Vagina (tissue), 2 donors: Measurements from ENCODE around the gene PCYOX1L.

Experiments
- POLR2AphosphoS5 ChIP-seq, 2 donors: sonication (generic); formaldehyde crosslinking; IDR thresholded peaks; one replicate each; pipeline ENCODE4 v1.9.0; 2017; ENCODE audit warnings: antibody characterized with exemption in 2 of 2, mild to moderate bottlenecking in 2 of 2, low read depth in 1 of 2; ENCODE audit not compliant: insufficient read depth in 1 of 2
- TF ChIP-seq, protein P1 (sequence below), 3 experiments: fragments of 450-650 bp in 2 of 3; fragments of 200-600 bp in 1 of 3; sonication (generic) in 1 of 3; IDR thresholded peaks; one replicate each; pipeline ENCODE4 v1.5.1; 2017 to 2019; ENCODE audit warnings: antibody characterized with exemption in 3 of 3, mild to moderate bottlenecking in 2 of 3, moderate library complexity in 2 of 3

- TF ChIP-seq, protein P1, sequence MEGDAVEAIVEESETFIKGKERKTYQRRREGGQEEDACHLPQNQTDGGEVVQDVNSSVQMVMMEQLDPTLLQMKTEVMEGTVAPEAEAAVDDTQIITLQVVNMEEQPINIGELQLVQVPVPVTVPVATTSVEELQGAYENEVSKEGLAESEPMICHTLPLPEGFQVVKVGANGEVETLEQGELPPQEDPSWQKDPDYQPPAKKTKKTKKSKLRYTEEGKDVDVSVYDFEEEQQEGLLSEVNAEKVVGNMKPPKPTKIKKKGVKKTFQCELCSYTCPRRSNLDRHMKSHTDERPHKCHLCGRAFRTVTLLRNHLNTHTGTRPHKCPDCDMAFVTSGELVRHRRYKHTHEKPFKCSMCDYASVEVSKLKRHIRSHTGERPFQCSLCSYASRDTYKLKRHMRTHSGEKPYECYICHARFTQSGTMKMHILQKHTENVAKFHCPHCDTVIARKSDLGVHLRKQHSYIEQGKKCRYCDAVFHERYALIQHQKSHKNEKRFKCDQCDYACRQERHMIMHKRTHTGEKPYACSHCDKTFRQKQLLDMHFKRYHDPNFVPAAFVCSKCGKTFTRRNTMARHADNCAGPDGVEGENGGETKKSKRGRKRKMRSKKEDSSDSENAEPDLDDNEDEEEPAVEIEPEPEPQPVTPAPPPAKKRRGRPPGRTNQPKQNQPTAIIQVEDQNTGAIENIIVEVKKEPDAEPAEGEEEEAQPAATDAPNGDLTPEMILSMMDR (IDR thresholded peaks at IDR 0.05) = no peak
- TF ChIP-seq POLR2AphosphoS5 (IDR thresholded peaks at IDR 0.05; ENCODE audit: insufficient read depth in 1 of 2, low read depth in 1 of 2) = no peak
Observed at GRCh38 chr5:149323621-149324205, 34.1 kb upstream of the PCYOX1L start.
